ENCODE results near the gene KCNC4. TPM values are rescaled to one million over a fixed set of nuclear protein-coding genes. Genes with fewer than 3 reads are reported as not detected.

Gene KCNC4
- total RNA-seq, 1 donor from 2014 or later = 5.9 TPM

DNA sequence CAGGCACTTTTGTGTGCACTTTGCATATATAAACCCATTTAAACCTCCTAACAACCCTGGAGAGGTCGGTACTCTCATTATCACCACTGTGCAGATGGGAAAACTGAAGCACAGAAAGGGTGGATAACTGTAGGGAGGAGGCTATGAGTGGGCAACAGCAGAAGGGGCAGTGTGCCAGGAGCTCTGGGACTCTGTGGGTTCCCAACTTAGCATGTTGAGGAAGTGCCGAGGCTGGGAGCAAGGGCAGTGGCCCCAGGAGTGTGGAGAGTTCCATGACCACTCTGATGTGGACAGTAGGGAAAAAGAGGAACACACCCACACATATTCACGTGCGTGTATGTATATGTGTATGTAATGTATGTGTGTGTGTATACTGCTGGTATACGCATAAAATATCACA, 25.7 kb upstream of the KCNC4 start:
- H3K4me3 Mint-ChIP-seq = no peak overlapping the region
- H3K27me3 Mint-ChIP-seq (ENCODE audit: low read depth) = peaks cover 26% of the 10 kb centered on the region
- H3K36me3 Mint-ChIP-seq (ENCODE audit: low read depth) = no peaks in the 10 kb centered on the region
- H3K4me1 Mint-ChIP-seq = peaks cover 15% of the 10 kb centered on the region
- no peaks in the 10 kb centered on the region for H3K9me3 Mint-ChIP-seq
- no peak overlapping the region for H3K27ac Mint-ChIP-seq (ENCODE audit: unreplicated experiment)
- no peak for TF ChIP-seq CTCF (conservative IDR thresholded peaks at IDR 0.05)
- DNase-seq (ENCODE audit: low read depth, low spot score) = no peak

DNA sequence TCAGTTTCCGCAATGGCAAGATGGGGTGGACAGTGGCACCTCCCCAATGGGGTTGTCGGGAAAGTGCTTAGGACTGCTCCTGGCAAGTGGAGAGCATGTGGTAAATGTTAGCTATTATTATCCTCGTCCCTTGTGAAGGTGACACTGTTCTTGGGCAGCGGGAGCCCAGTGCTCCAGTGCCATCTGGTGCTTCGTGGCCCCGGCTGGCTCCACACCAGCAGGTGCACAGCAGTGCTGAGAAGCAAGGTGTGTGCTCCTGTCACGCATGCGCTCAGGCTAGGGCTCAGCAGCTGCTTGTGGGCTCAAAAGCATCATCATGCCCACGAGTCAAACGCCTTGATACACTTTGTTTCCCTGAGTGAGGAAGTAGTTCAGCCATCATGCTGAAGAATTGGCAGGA, 24.9 kb upstream of the KCNC4 start:
- no peak for DNase-seq (ENCODE audit: low read depth, low spot score)
- TF ChIP-seq CTCF (conservative IDR thresholded peaks at IDR 0.05) = no peak
- no peaks in the 10 kb centered on the region for H3K9me3 Mint-ChIP-seq

GRCh38 chr1:110186558-110186957, 23.6 kb upstream of the KCNC4 start:
- TF ChIP-seq CTCF (conservative IDR thresholded peaks at IDR 0.05) = no peak
- no peak for DNase-seq (ENCODE audit: low read depth, low spot score)
- peaks cover 32% of the 10 kb centered on the region for H3K27me3 Mint-ChIP-seq (ENCODE audit: low read depth)
- H3K27ac Mint-ChIP-seq (ENCODE audit: unreplicated experiment) = no peak overlapping the region
- H3K4me3 Mint-ChIP-seq = no peak overlapping the region
- H3K4me1 Mint-ChIP-seq = peaks cover 15% of the 10 kb centered on the region
- no peaks in the 10 kb centered on the region for H3K36me3 Mint-ChIP-seq (ENCODE audit: low read depth)
- H3K9me3 Mint-ChIP-seq = no peaks in the 10 kb centered on the region

More for the DNA sequence above, 24.9 kb upstream of the KCNC4 start:
- H3K4me3 Mint-ChIP-seq = no peak overlapping the region
- no peaks in the 10 kb centered on the region for H3K36me3 Mint-ChIP-seq (ENCODE audit: low read depth)
- H3K27me3 Mint-ChIP-seq (ENCODE audit: low read depth) = peaks cover 26% of the 10 kb centered on the region
- H3K27ac Mint-ChIP-seq (ENCODE audit: unreplicated experiment) = no peak overlapping the region
- H3K4me1 Mint-ChIP-seq = peaks cover 15% of the 10 kb centered on the region

DNA sequence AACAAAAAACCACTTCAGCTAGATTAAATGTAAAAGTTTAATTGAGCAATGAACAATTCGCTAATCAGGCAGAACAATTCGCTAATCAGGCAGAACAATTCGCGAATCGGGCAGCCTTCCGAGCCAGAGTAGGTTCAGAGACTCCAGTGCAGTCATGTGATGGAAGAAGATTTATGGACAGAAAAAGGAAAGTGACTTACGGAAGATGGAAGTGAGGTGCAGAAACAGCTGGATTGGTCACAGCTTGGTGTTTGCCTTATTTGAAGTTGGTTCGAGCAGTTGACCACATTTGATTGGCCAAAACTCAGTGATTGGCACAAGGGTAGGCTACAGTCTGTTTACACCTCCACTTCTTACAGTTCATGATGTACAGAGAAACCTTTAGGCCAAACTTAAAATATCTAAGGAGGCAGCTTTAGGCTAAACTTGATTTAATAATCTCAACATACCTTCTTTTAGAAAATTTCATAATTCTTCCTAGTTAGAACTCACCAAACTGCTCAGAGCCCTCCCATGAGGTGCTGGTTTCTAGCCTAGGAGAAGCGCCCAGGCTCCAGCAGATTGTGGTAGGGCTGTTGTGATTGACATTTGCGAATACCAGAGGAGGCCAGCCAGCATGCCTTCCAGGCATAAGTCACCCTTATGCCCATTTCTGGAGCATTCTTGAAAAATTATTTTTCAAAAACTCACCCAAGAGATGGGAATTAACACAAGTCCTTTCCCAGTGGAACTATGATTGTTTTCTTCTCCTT, 22.8 kb upstream of the KCNC4 start:
- Mint-ChIP-seq H3K9me3 (no peaks in the 10 kb centered on the region), H3K4me1 (peaks cover 15% of the 10 kb centered on the region), H3K4me3 (no peak overlapping the region), H3K36me3 (ENCODE audit: low read depth) (no peaks in the 10 kb centered on the region), H3K27ac (ENCODE audit: unreplicated experiment) (no peak overlapping the region), H3K27me3 (ENCODE audit: low read depth) (peaks cover 32% of the 10 kb centered on the region)
- no peak for TF ChIP-seq CTCF (conservative IDR thresholded peaks at IDR 0.05)
- DNase-seq (ENCODE audit: low read depth, low spot score) = no peak

DNA sequence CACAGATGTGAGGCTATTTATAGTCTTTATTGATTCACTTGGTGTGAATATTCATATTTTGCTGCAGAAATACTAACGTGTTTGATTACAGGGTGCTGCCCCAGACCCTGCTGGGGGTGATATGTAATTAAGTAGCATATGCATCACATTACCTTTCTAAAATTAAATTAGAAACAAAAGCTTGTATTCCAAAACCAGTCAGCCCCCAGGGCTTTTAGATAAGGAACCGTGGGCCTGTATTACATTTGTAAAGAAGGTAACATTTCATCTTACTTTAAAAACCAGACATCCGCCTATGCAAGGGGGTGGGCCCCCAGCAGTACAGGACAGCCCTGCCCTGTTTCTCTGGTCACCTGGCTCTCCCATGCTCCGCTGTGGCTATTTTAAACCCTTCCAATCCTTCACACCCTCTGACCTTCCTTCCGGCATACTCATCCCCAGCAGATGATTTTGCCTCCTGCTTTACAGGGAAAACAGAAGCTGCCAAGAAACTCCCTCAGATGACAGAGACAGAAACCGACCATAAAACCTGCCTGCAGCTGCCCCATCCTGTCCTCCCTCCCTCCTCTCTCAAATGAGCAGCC, 22.0 kb upstream of the KCNC4 start:
- H3K36me3 Mint-ChIP-seq (ENCODE audit: low read depth) = no peaks in the 10 kb centered on the region
- H3K27me3 Mint-ChIP-seq (ENCODE audit: low read depth) = peaks cover 32% of the 10 kb centered on the region
- H3K9me3 Mint-ChIP-seq = no peaks in the 10 kb centered on the region
- no peak for DNase-seq (ENCODE audit: low read depth, low spot score)
- no peak overlapping the region for H3K27ac Mint-ChIP-seq (ENCODE audit: unreplicated experiment)
- no peak for TF ChIP-seq CTCF (conservative IDR thresholded peaks at IDR 0.05)
- H3K4me3 Mint-ChIP-seq = no peak overlapping the region
- H3K4me1 Mint-ChIP-seq = peaks cover 15% of the 10 kb centered on the region

Measured in neural crest cell (in vitro differentiated cells).